Measurements from ENCODE around the gene TCF7L1. TPM values are rescaled to one million over a fixed set of nuclear protein-coding genes. Genes with fewer than 3 reads are reported as not detected.
"Not testable (repeated sequence)": the region's sequence is repeated elsewhere in the genome, so short reads cannot be mapped to it uniquely, and the experiment has no call there.

The TCF7L1 gene
- total RNA-seq, 2 experiments from 2014 or later = not detected

GRCh38 chr2:85199698-85200097 is 66.5 kb downstream of the TCF7L1 start:
- intact Hi-C loops (cut with DNase I, micrococcal nuclease) = no loop called here
- TF ChIP-seq, protein P1, sequence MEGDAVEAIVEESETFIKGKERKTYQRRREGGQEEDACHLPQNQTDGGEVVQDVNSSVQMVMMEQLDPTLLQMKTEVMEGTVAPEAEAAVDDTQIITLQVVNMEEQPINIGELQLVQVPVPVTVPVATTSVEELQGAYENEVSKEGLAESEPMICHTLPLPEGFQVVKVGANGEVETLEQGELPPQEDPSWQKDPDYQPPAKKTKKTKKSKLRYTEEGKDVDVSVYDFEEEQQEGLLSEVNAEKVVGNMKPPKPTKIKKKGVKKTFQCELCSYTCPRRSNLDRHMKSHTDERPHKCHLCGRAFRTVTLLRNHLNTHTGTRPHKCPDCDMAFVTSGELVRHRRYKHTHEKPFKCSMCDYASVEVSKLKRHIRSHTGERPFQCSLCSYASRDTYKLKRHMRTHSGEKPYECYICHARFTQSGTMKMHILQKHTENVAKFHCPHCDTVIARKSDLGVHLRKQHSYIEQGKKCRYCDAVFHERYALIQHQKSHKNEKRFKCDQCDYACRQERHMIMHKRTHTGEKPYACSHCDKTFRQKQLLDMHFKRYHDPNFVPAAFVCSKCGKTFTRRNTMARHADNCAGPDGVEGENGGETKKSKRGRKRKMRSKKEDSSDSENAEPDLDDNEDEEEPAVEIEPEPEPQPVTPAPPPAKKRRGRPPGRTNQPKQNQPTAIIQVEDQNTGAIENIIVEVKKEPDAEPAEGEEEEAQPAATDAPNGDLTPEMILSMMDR (IDR thresholded peaks at IDR 0.05) = no peak
- ChIA-PET POLR2A (no interaction called here), CTCF (no interaction called here)
- no peaks in the 10 kb centered on the region for H3K36me3 ChIP-seq (ENCODE audit: insufficient read depth, low read length)
- H3K27me3 ChIP-seq (ENCODE audit: control insufficient read depth in 1 of 2, insufficient read depth in 2 of 2, low read length in 2 of 2) = no peaks in the 10 kb centered on the region
- ATAC-seq (ENCODE audit: poor library complexity) (no peak), DNase-seq (no peak)
- Mint-ChIP-seq H3K4me1 (ENCODE audit: low read depth) (no peaks in the 10 kb centered on the region), H3K9me3 (no peaks in the 10 kb centered on the region), H3K27ac (no peak overlapping the region), H3K4me3 (no peak overlapping the region), H3K27me3 (peaks cover 7% of the 10 kb centered on the region), H3K36me3 (ENCODE audit: low read depth) (no peaks in the 10 kb centered on the region)
- no peak overlapping the region for H3K4me3 ChIP-seq (ENCODE audit: low read length)
- H3K9me3 ChIP-seq (ENCODE audit: control insufficient read depth in 1 of 2, insufficient read depth in 1 of 2, low read length in 2 of 2) = no peaks in the 10 kb centered on the region
- H3K27ac ChIP-seq (ENCODE audit: low read depth in 1 of 2, low read length in 2 of 2) = no peak overlapping the region
- no peaks in the 10 kb centered on the region for H3K4me1 ChIP-seq (ENCODE audit: insufficient read depth, low read length)

GRCh38 chr2:85209887-85210286 is 76.7 kb downstream of the TCF7L1 start:
- Histone ChIP-seq H3K27me3 (ENCODE audit: control insufficient read depth in 1 of 2, insufficient read depth in 2 of 2, low read length in 2 of 2) (peaks cover 8 to 18% of the 10 kb centered on the region in 2 experiments), H3K36me3 (ENCODE audit: insufficient read depth, low read length) (no peaks in the 10 kb centered on the region), H3K9me3 (ENCODE audit: control insufficient read depth in 1 of 2, insufficient read depth in 1 of 2, low read length in 2 of 2) (no peaks in the 10 kb centered on the region), H3K4me1 (ENCODE audit: insufficient read depth, low read length) (no peaks in the 10 kb centered on the region), H3K4me3 (ENCODE audit: low read length) (no peak overlapping the region), H3K27ac (ENCODE audit: low read depth in 1 of 2, low read length in 2 of 2) (no peak overlapping the region)
- intact Hi-C loops (cut with DNase I, micrococcal nuclease) = no loop called here
- POLR2A ChIA-PET = no interaction called here
- H3K4me1 Mint-ChIP-seq (ENCODE audit: low read depth) = no peaks in the 10 kb centered on the region
- ATAC-seq (ENCODE audit: poor library complexity) (no peak), DNase-seq (no peak)
- H3K27ac Mint-ChIP-seq = no peak overlapping the region
- no peak overlapping the region for H3K4me3 Mint-ChIP-seq
- no peaks in the 10 kb centered on the region for H3K9me3 Mint-ChIP-seq
- CTCF ChIA-PET = no interaction called here
- TF ChIP-seq, protein P1 (IDR thresholded peaks at IDR 0.05) = no peak
- no peaks in the 10 kb centered on the region for H3K36me3 Mint-ChIP-seq (ENCODE audit: low read depth)
- H3K27me3 Mint-ChIP-seq = peaks cover 35% of the 10 kb centered on the region

- Histone ChIP-seq H3K9me3 (ENCODE audit: control insufficient read depth in 1 of 2, insufficient read depth in 1 of 2, low read length in 2 of 2) (no peaks in the 10 kb centered on the region), H3K27ac (ENCODE audit: low read depth in 1 of 2, low read length in 2 of 2) (no peak overlapping the region), H3K4me1 (ENCODE audit: insufficient read depth, low read length) (no peaks in the 10 kb centered on the region), H3K36me3 (ENCODE audit: insufficient read depth, low read length) (no peaks in the 10 kb centered on the region), H3K4me3 (ENCODE audit: low read length) (no peak overlapping the region), H3K27me3 (ENCODE audit: control insufficient read depth in 1 of 2, insufficient read depth in 2 of 2, low read length in 2 of 2) (peaks cover 8 to 18% of the 10 kb centered on the region in 2 experiments)
- peaks cover 35% of the 10 kb centered on the region for H3K27me3 Mint-ChIP-seq
- no peaks in the 10 kb centered on the region for H3K36me3 Mint-ChIP-seq (ENCODE audit: low read depth)
- H3K4me1 Mint-ChIP-seq (ENCODE audit: low read depth) = no peaks in the 10 kb centered on the region
- intact Hi-C loops (cut with DNase I, micrococcal nuclease) = no loop called here
- no peaks in the 10 kb centered on the region for H3K9me3 Mint-ChIP-seq
- H3K27ac Mint-ChIP-seq = no peak overlapping the region
- H3K4me3 Mint-ChIP-seq = no peak overlapping the region
- no peak for ATAC-seq (ENCODE audit: poor library complexity)
- no peak for DNase-seq
- CTCF ChIA-PET = interaction anchor here (1.3 kb wide), 1 partner anchor 8 kb away, joined by 5 read pairs; no protein-coding TSS in a partner anchor
- POLR2A ChIA-PET = no interaction called here
- TF ChIP-seq, protein P1 (IDR thresholded peaks at IDR 0.05) = no peak
Measured at GRCh38 chr2:85210511-85210910, 77.3 kb downstream of the TCF7L1 start.

DNA sequence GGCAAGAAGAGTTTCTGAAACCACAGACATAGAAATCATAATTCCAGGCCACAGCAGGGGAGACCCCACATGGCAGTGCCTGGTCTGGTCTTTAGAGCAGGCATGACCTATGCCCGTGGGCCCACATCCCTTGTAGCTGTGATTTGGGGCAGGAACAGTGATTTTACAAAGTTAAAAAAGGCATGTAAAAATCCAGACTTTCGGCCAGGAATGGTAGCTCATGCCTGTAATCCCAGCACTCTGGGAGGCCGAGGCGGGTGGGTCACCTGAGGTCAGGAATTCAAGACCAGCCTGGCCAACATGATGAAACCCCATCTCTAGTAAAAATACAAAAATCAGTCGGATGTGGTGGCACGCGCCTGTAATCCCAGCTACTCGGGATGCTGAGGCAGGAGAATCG is 78.4 kb downstream of the TCF7L1 start:
- H3K36me3 Mint-ChIP-seq (ENCODE audit: low read depth); H3K4me3 ChIP-seq (ENCODE audit: low read length); H3K36me3 ChIP-seq (ENCODE audit: insufficient read depth, low read length); H3K4me1 ChIP-seq (ENCODE audit: insufficient read depth, low read length); intact Hi-C loops (cut with DNase I, micrococcal nuclease); H3K9me3 Mint-ChIP-seq; H3K4me3 Mint-ChIP-seq; H3K9me3 ChIP-seq (ENCODE audit: control insufficient read depth in 1 of 2, insufficient read depth in 1 of 2, low read length in 2 of 2); H3K27ac ChIP-seq (ENCODE audit: low read depth in 1 of 2, low read length in 2 of 2); H3K27ac Mint-ChIP-seq; POLR2A ChIA-PET; DNase-seq; ATAC-seq (ENCODE audit: poor library complexity); H3K4me1 Mint-ChIP-seq (ENCODE audit: low read depth): not testable (repeated sequence)
- peaks cover 38% of the 10 kb centered on the region for H3K27me3 Mint-ChIP-seq
- CTCF ChIA-PET = interaction anchor here (1.3 kb wide), 1 partner anchor 9 kb away, joined by 5 read pairs; no protein-coding TSS in a partner anchor
- H3K27me3 ChIP-seq (ENCODE audit: control insufficient read depth in 1 of 2, insufficient read depth in 2 of 2, low read length in 2 of 2) = peaks cover 8 to 18% of the 10 kb centered on the region in 2 experiments
